Calu3 (cell line): ENCODE data around the gene WNT5A. TPM values are rescaled to one million over a fixed set of nuclear protein-coding genes. Genes with fewer than 3 reads are reported as not detected.

Source experiments
- Bru-seq: library from RNA; stranded (reverse); fragments of 400-500 nt; gene quantifications from one replicate; lab custom pipeline; 2021; lab: Mats Ljungman, UMichigan
- BruChase-seq, 2 experiments: library from RNA; stranded (reverse); fragments of 400-500 nt; gene quantifications; one replicate each; lab custom pipeline; 2021; lab: Mats Ljungman, UMichigan
- BruUV-seq: library from RNA; stranded (reverse); fragments of 400-500 nt; replicated peaks from 2 replicates; lab custom pipeline; 2021; lab: Mats Ljungman, UMichigan
- CTCF ChIA-PET: fragments of 300-600 bp; sonication (Branson Sonifier 250); formaldehyde crosslinking; loops from one replicate; lab custom pipeline; 2022; ENCODE audit warnings: antibody characterized with exemption; lab: Charles Lee
- DNase-seq: peaks from one replicate; pipeline ENCODE4 v3.0.0; 2022
- H3K27ac Mint-ChIP-seq: one replicate; pipeline ENCODE4 v1.8.0; 2022; ENCODE audit warnings: mixed read lengths; ENCODE audit not compliant: unreplicated experiment
- H3K27me3 Mint-ChIP-seq: one replicate; pipeline ENCODE4 v1.8.0; 2022; ENCODE audit warnings: mixed read lengths; ENCODE audit not compliant: unreplicated experiment
- H3K36me3 Mint-ChIP-seq: one replicate; pipeline ENCODE4 v1.8.0; 2022; ENCODE audit warnings: mild to moderate bottlenecking, moderate library complexity, mixed read lengths; ENCODE audit not compliant: insufficient read depth, unreplicated experiment
- H3K4me1 Mint-ChIP-seq: one replicate; pipeline ENCODE4 v1.8.0; 2022; ENCODE audit warnings: mild to moderate bottlenecking, low read depth, mixed read lengths; ENCODE audit not compliant: unreplicated experiment
- H3K4me3 Mint-ChIP-seq: one replicate; pipeline ENCODE4 v1.8.0; 2022; ENCODE audit warnings: mild to moderate bottlenecking, low read depth, moderate library complexity, mixed read lengths; ENCODE audit not compliant: unreplicated experiment
- H3K9me3 Mint-ChIP-seq: one replicate; pipeline ENCODE4 v1.8.0; 2022; ENCODE audit warnings: low read depth, mixed read lengths; ENCODE audit not compliant: unreplicated experiment
- CTCF ChIP-seq: fragments of 200-600 bp; IDR thresholded peaks from one replicate; pipeline ENCODE4 v1.8.0; 2022; ENCODE audit warnings: antibody characterized with exemption; ENCODE audit not compliant: unreplicated experiment
- intact Hi-C: fragments of 100-400 bp; cut with micrococcal nuclease; formaldehyde crosslinking; loops from one replicate; pipeline ENCODE4 v1.10.0; 2022; ENCODE audit not compliant: unreplicated experiment
- long read RNA-seq: library from polyadenylated mRNA; stranded (forward); transcript quantifications from one replicate; pipeline ENCODE4 v2.0.0, GENCODE V29; 2022
- total RNA-seq: library from RNA; stranded (reverse); gene quantifications from 2 replicates; pipeline ENCODE4 v1.2.3, GENCODE V29; 2022

Gene WNT5A
- total RNA-seq (0.14 and 0.69 TPM in 2 replicates), Bru-seq, nascent RNA (percentile 18 among the genes with signal in this experiment), BruChase-seq, experiment 1, labeled RNA remaining after a 6-hour chase (percentile 19 among the genes with signal in this experiment), BruChase-seq, experiment 2, labeled RNA remaining after a 2-hour chase (percentile 22 among the genes with signal in this experiment)
- long read RNA-seq, result 0 reads

GRCh38 chr3:55486857-55487380 is at the start of gene WNT5A:
Gene WNT5A (minus strand): TSS chr3:55487306. CDS start chr3:55486985, 321 bp downstream.
- DNase-seq, result no peak
- H3K36me3 Mint-ChIP-seq, result peaks cover 11% of the 10 kb centered on the region
- H3K4me3 Mint-ChIP-seq, result peak within 1 kb of the TSS; percentile 71
- H3K27ac Mint-ChIP-seq, result no peak within 1 kb of the TSS
- H3K27me3 Mint-ChIP-seq, result peaks cover 49% of the 10 kb centered on the region
- intact Hi-C loops, result loop anchor here (10.0 kb wide), 2 partner anchors 258 to 418 kb away; no protein-coding TSS in a partner anchor
- no peaks in the 10 kb centered on the region for H3K4me1 Mint-ChIP-seq
- CTCF ChIA-PET, result no interaction called here
- no peak for TF ChIP-seq CTCF
- BruUV-seq, result no TSS peak
- no peaks in the 10 kb centered on the region for H3K9me3 Mint-ChIP-seq

DNA sequence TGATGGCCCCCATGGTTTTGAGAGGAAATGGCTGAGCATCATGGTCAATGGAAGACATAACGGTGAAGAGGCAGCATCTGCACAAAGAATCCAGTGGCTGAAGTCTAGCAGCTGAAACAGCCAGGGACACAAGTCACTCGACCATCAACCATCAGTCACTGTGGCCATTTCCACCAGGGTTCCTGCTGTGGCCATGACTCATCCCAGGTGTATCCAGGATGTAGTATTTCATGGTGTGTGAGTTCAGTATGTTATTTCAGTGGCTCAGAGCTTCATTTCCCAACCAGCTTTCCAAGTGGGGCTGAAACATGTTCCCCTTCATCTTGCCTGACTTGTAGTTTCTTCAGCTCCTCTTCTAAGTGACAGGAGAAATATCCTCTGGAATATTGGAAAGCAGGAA is 47.8 kb upstream of the WNT5A start:
- DNase-seq, result no peak
- Mint-ChIP-seq H3K36me3 (no peaks in the 10 kb centered on the region), H3K4me1 (no peaks in the 10 kb centered on the region), H3K4me3 (no peak overlapping the region), H3K9me3 (peaks cover 4% of the 10 kb centered on the region), H3K27me3 (no peaks in the 10 kb centered on the region), H3K27ac (no peak overlapping the region)
- CTCF ChIA-PET, result interaction anchor here (0.7 kb wide), 1 partner anchor 710 kb away, joined by 11 read pairs; no protein-coding TSS in a partner anchor
- BruUV-seq, result no TSS peak
- intact Hi-C loops, result no loop called here
- no peak for TF ChIP-seq CTCF

DNA sequence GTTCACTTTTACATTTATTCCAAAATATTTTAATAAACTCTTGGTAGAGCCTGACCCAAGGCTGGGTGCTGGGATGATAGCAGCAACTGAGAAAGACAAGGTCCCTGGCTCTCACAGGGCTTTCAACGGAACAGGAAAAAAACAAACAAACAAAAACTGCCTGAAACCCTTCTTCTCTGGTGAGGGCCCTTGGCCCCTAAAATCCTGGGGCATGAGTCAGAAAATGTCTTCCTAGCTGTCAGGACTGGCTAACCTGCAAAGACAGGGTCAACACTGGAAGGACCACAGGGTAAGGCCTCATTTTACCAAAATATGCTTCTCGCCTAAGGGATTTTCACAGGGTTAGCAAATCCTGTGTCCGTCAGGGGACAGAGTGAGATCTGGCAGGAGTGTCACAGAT is 45.7 kb upstream of the WNT5A start:
- Mint-ChIP-seq H3K36me3 (no peaks in the 10 kb centered on the region), H3K4me3 (no peak overlapping the region), H3K4me1 (no peaks in the 10 kb centered on the region), H3K27me3 (no peaks in the 10 kb centered on the region), H3K27ac (no peak overlapping the region), H3K9me3 (peaks cover 2% of the 10 kb centered on the region)
- intact Hi-C loops, result no loop called here
- CTCF ChIA-PET, result no interaction called here
- TF ChIP-seq CTCF, result no peak
- DNase-seq, result no peak
- no TSS peak for BruUV-seq

- Mint-ChIP-seq H3K4me3 (no peak overlapping the region), H3K9me3 (peaks cover 2% of the 10 kb centered on the region), H3K36me3 (no peaks in the 10 kb centered on the region), H3K27ac (no peak overlapping the region), H3K27me3 (no peaks in the 10 kb centered on the region), H3K4me1 (no peaks in the 10 kb centered on the region)
- no peak for DNase-seq
- CTCF ChIA-PET, result no interaction called here
- BruUV-seq, result no TSS peak
- intact Hi-C loops, result no loop called here
- TF ChIP-seq CTCF, result no peak
These were observed 44.2 kb upstream of the WNT5A start for GRCh38 chr3:55531321-55531720.
